A549 (cell line): ENCODE data around the gene SYCE3.

Experiments used
- EHMT2 ChIP-seq: fragments of 200-600 bp; sonication (generic); IDR thresholded peaks from 2 replicates; pipeline ENCODE4 v1.6.1; 2016; ENCODE audit warnings: antibody characterized with exemption, low read depth, mild to moderate bottlenecking, moderate library complexity
- EP300 ChIP-seq, 2 experiments: fragments of >200 bp; sonication (Bioruptor Twin); formaldehyde crosslinking; IDR thresholded peaks; 2 replicates in 1 of 2; 3 replicates in 1 of 2; pipeline ENCODE4 v1.6.1; 2016 to 2017
- HOXB13 ChIP-seq: fragments of 250-450 bp; sonication (Bioruptor Pico); IDR thresholded peaks from 2 replicates; pipeline ENCODE4 v1.5.0; 2020; ENCODE audit warnings: low read depth, mild to moderate bottlenecking, moderate library complexity
- MAFK ChIP-seq: fragments of 450-650 bp; IDR thresholded peaks from 2 replicates; pipeline ENCODE4 v1.6.1; 2014; ENCODE audit not compliant: partially characterized antibody
- NPAS2 ChIP-seq: fragments of 250-450 bp; sonication (Bioruptor Pico); IDR thresholded peaks from 2 replicates; pipeline ENCODE4 v1.8.0; 2022; ENCODE audit warnings: mild to moderate bottlenecking, moderate library complexity, borderline replicate concordance
- PHF8 ChIP-seq: fragments of 200-600 bp; sonication (generic); IDR thresholded peaks from 2 replicates; pipeline ENCODE4 v1.6.1; 2016; ENCODE audit warnings: low read depth, mild to moderate bottlenecking, antibody characterized with exemption, moderate library complexity, borderline replicate concordance
- RAD21 ChIP-seq, 2 experiments: fragments of >200 bp in 1 of 2; sonication (Bioruptor Twin) in 1 of 2; formaldehyde crosslinking in 1 of 2; IDR thresholded peaks in 1 of 2; conservative IDR thresholded peaks in 1 of 2; 2 replicates in 1 of 2; 3 replicates in 1 of 2; pipeline ENCODE4 v1.6.1; 2012 to 2018; ENCODE audit warnings: inconsistent platforms in 1 of 2
- RARB ChIP-seq: fragments of 250-450 bp; sonication (Bioruptor Pico); IDR thresholded peaks from 2 replicates; pipeline ENCODE4 v1.8.0; 2021; ENCODE audit warnings: mild to moderate bottlenecking, moderate library complexity
- TF ChIP-seq, protein P1 (sequence below): fragments of >200 bp; sonication (Bioruptor Twin); formaldehyde crosslinking; IDR thresholded peaks from 3 replicates; pipeline ENCODE4 v1.5.1; 2016
- TF ChIP-seq, protein P2 (sequence below): IDR thresholded peaks from 2 replicates; pipeline ENCODE4 v1.6.1; 2012
- TF ChIP-seq, protein P3 (sequence below): fragments of 450-650 bp; IDR thresholded peaks from 2 replicates; pipeline ENCODE4 v1.6.1; 2014; ENCODE audit warnings: antibody characterized with exemption
- TF ChIP-seq, protein P4 (sequence below): IDR thresholded peaks from 2 replicates; pipeline ENCODE4 v1.6.1; 2012
- TF ChIP-seq, protein P5 (sequence below): fragments of 200-600 bp; sonication (generic); IDR thresholded peaks from 2 replicates; pipeline ENCODE4 v1.6.1; 2016; ENCODE audit warnings: antibody characterized with exemption, mild to moderate bottlenecking, moderate library complexity

DNA sequence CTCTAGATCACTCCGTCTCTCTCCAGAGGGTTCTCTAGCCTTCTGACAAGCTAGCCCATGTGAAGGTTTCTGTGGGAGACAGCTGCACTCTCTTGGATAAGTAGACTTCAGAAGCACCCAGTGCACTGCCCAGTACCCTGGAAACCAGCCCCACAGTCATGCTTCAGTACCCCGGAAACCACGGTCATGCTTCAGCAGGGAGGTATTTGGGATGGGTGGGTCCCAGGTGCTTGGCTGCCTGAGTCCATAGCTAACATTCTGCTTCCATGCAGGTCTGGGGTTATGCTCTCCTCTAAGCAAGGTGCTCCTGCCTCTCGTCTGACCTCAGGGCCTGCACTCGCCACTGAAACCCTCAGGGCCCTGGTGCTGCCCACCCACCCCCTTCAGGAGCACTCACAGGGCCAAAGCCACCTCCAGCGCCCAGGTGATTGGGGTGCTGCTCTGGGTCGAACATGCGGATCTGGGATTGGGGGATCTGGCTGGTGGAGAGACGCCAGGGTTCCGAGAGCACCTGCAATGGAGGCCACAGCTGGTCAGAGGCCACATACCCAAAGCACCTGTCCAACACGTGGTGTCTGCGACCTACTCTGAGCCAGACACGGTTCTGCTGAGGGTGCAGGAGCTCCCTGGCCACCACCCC is 7.3 kb upstream of the SYCE3 start:
- TF ChIP-seq RARB (no peak), EP300 (IDR thresholded peaks at IDR 0.05) (no peak), NPAS2 (CRISPR knock-in tag) (no peak), RAD21 (conservative IDR thresholded peaks at IDR 0.05 in 1 of 2, IDR thresholded peaks at IDR 0.05 in 1 of 2) (no peak), PHF8 (no peak), HOXB13 (CRISPR knock-in tag) (no peak), MAFK (no peak), EHMT2 (no peak)
- TF ChIP-seq, protein P1, sequence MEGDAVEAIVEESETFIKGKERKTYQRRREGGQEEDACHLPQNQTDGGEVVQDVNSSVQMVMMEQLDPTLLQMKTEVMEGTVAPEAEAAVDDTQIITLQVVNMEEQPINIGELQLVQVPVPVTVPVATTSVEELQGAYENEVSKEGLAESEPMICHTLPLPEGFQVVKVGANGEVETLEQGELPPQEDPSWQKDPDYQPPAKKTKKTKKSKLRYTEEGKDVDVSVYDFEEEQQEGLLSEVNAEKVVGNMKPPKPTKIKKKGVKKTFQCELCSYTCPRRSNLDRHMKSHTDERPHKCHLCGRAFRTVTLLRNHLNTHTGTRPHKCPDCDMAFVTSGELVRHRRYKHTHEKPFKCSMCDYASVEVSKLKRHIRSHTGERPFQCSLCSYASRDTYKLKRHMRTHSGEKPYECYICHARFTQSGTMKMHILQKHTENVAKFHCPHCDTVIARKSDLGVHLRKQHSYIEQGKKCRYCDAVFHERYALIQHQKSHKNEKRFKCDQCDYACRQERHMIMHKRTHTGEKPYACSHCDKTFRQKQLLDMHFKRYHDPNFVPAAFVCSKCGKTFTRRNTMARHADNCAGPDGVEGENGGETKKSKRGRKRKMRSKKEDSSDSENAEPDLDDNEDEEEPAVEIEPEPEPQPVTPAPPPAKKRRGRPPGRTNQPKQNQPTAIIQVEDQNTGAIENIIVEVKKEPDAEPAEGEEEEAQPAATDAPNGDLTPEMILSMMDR: no peak
- TF ChIP-seq, protein P2, sequence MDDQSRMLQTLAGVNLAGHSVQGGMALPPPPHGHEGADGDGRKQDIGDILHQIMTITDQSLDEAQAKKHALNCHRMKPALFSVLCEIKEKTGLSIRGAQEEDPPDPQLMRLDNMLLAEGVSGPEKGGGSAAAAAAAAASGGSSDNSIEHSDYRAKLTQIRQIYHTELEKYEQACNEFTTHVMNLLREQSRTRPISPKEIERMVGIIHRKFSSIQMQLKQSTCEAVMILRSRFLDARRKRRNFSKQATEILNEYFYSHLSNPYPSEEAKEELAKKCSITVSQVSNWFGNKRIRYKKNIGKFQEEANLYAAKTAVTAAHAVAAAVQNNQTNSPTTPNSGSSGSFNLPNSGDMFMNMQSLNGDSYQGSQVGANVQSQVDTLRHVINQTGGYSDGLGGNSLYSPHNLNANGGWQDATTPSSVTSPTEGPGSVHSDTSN: no peak
- TF ChIP-seq, protein P3, sequence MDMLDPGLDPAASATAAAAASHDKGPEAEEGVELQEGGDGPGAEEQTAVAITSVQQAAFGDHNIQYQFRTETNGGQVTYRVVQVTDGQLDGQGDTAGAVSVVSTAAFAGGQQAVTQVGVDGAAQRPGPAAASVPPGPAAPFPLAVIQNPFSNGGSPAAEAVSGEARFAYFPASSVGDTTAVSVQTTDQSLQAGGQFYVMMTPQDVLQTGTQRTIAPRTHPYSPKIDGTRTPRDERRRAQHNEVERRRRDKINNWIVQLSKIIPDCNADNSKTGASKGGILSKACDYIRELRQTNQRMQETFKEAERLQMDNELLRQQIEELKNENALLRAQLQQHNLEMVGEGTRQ: no peak
- TF ChIP-seq, protein P4, sequence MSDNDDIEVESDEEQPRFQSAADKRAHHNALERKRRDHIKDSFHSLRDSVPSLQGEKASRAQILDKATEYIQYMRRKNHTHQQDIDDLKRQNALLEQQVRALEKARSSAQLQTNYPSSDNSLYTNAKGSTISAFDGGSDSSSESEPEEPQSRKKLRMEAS: no peak
- TF ChIP-seq, protein P5, sequence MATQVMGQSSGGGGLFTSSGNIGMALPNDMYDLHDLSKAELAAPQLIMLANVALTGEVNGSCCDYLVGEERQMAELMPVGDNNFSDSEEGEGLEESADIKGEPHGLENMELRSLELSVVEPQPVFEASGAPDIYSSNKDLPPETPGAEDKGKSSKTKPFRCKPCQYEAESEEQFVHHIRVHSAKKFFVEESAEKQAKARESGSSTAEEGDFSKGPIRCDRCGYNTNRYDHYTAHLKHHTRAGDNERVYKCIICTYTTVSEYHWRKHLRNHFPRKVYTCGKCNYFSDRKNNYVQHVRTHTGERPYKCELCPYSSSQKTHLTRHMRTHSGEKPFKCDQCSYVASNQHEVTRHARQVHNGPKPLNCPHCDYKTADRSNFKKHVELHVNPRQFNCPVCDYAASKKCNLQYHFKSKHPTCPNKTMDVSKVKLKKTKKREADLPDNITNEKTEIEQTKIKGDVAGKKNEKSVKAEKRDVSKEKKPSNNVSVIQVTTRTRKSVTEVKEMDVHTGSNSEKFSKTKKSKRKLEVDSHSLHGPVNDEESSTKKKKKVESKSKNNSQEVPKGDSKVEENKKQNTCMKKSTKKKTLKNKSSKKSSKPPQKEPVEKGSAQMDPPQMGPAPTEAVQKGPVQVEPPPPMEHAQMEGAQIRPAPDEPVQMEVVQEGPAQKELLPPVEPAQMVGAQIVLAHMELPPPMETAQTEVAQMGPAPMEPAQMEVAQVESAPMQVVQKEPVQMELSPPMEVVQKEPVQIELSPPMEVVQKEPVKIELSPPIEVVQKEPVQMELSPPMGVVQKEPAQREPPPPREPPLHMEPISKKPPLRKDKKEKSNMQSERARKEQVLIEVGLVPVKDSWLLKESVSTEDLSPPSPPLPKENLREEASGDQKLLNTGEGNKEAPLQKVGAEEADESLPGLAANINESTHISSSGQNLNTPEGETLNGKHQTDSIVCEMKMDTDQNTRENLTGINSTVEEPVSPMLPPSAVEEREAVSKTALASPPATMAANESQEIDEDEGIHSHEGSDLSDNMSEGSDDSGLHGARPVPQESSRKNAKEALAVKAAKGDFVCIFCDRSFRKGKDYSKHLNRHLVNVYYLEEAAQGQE: no peak
